K562 (cell line): ENCODE data around the gene CIAO2A. TPM values are rescaled to one million over a fixed set of nuclear protein-coding genes. Genes with fewer than 3 reads are reported as not detected.

Experiments
- ADNP ChIP-seq: fragments of 200-800 bp; sonication (Bioruptor generic); IDR thresholded peaks from 2 replicates; pipeline ENCODE4 v1.6.1; 2016; ENCODE audit warnings: missing genetic modification characterization, missing compliant biosample characterization
- BCL6 ChIP-seq: fragments of 250-450 bp; sonication (Bioruptor Pico); IDR thresholded peaks from 2 replicates; pipeline ENCODE4 v1.4.0; 2020
- CCNT2 ChIP-seq: IDR thresholded peaks from 2 replicates; pipeline ENCODE4 v1.6.1; 2011; ENCODE audit warnings: borderline replicate concordance, low read depth, mild to moderate bottlenecking, moderate library complexity, mixed read lengths, low read length; ENCODE audit not compliant: insufficient read length; ENCODE audit errors: extremely low read depth
- CHD1 ChIP-seq: fragments of 200-600 bp; sonication (generic); IDR thresholded peaks from one replicate; pipeline ENCODE4 v1.6.1; 2012; ENCODE audit warnings: mild to moderate bottlenecking, moderate library complexity, low read length, inconsistent platforms
- ESRRA ChIP-seq: fragments of 450-650 bp; IDR thresholded peaks from 2 replicates; pipeline ENCODE4 v1.6.1; 2014; ENCODE audit warnings: low read depth, mild to moderate bottlenecking, moderate library complexity, borderline replicate concordance
- FOXJ3 ChIP-seq: sonication (generic); formaldehyde crosslinking; IDR thresholded peaks from 2 replicates; pipeline ENCODE4 v1.4.0; 2020; ENCODE audit warnings: mild to moderate bottlenecking, missing genetic modification reagents
- FOXP1 ChIP-seq: sonication (generic); formaldehyde crosslinking; IDR thresholded peaks from 2 replicates; pipeline ENCODE4 v1.8.0; 2022; ENCODE audit warnings: mild to moderate bottlenecking, missing genetic modification reagents
- FUS ChIP-seq: fragments of 200-400 bp; formaldehyde crosslinking; optimal IDR thresholded peaks from 2 replicates; pipeline ENCODE3; 2017; ENCODE audit warnings: low read depth, low read length
- GTF2A2 ChIP-seq: IDR thresholded peaks from 2 replicates; pipeline ENCODE4 v1.6.1; 2016; ENCODE audit warnings: mild to moderate bottlenecking, missing genetic modification characterization, missing compliant biosample characterization
- HDAC8 ChIP-seq: fragments of 450-650 bp; IDR thresholded peaks from 2 replicates; pipeline ENCODE4 v1.6.1; 2016; ENCODE audit warnings: mild to moderate bottlenecking, missing genetic modification characterization, moderate library complexity, missing compliant biosample characterization
- HMG20B ChIP-seq: fragments of 250-450 bp; sonication (Bioruptor Pico); IDR thresholded peaks from 2 replicates; pipeline ENCODE4 v1.5.0; 2021; ENCODE audit warnings: mild to moderate bottlenecking
- HNRNPL ChIP-seq: fragments of 200-400 bp; formaldehyde crosslinking; IDR thresholded peaks from 2 replicates; pipeline ENCODE4 v1.6.1; 2017; ENCODE audit warnings: low read depth, mild to moderate bottlenecking, low read length
- KAT8 ChIP-seq: fragments of 450-650 bp; IDR thresholded peaks from 2 replicates; pipeline ENCODE4 v1.6.1; 2016; ENCODE audit warnings: low read depth, mild to moderate bottlenecking
- MXD1 ChIP-seq: fragments of 250-450 bp; sonication (Bioruptor Pico); IDR thresholded peaks from 2 replicates; pipeline ENCODE4 v1.8.0; 2021; ENCODE audit warnings: borderline replicate concordance, mild to moderate bottlenecking, moderate library complexity; ENCODE audit not compliant: poor library complexity, severe bottlenecking
- NCOA4 ChIP-seq: fragments of 450-650 bp; IDR thresholded peaks from 2 replicates; pipeline ENCODE4 v1.6.1; 2018; ENCODE audit warnings: mild to moderate bottlenecking; ENCODE audit not compliant: partially characterized antibody
- NFIC ChIP-seq: fragments of 450-650 bp; IDR thresholded peaks from 2 replicates; pipeline ENCODE4 v1.6.1; 2017; ENCODE audit warnings: mild to moderate bottlenecking, inconsistent platforms
- NFRKB ChIP-seq: fragments of 450-650 bp; IDR thresholded peaks from 2 replicates; pipeline ENCODE4 v1.6.1; 2016; ENCODE audit warnings: low read depth
- NONO ChIP-seq, 2 experiments: fragments of 200-400 bp in 1 of 2; fragments of 450-650 bp in 1 of 2; formaldehyde crosslinking in 1 of 2; IDR thresholded peaks; 2 replicates each; pipeline ENCODE4 v1.6.1; 2017; ENCODE audit warnings: low read depth in 2 of 2, mild to moderate bottlenecking in 2 of 2, moderate library complexity in 2 of 2, low read length in 1 of 2
- NR2F6 ChIP-seq: fragments of 450-650 bp; formaldehyde crosslinking; IDR thresholded peaks from 2 replicates; pipeline ENCODE4 v1.4.0; 2020; ENCODE audit warnings: mild to moderate bottlenecking
- POLR3G ChIP-seq: IDR thresholded peaks from 2 replicates; pipeline ENCODE4 v1.6.1; 2011; ENCODE audit not compliant: insufficient read length, insufficient replicate concordance; ENCODE audit errors: extremely low read depth
- SMAD4 ChIP-seq: fragments of 250-450 bp; sonication (Bioruptor Pico); conservative IDR thresholded peaks from 2 replicates; pipeline ENCODE4 v1.8.0; 2021; ENCODE audit warnings: inconsistent platforms, mild to moderate bottlenecking, moderate library complexity
- ZNF197 ChIP-seq: fragments of 200-800 bp; sonication (Bioruptor generic); IDR thresholded peaks from 2 replicates; pipeline ENCODE4 v1.6.1; 2016; ENCODE audit warnings: low read depth, missing genetic modification characterization, missing compliant biosample characterization
- ZNF23 ChIP-seq: fragments of 250-450 bp; sonication (Bioruptor Pico); IDR thresholded peaks from 2 replicates; pipeline ENCODE4 v1.4.0; 2020; ENCODE audit warnings: mild to moderate bottlenecking
- polyA plus RNA-seq, 8 experiments: library from polyadenylated mRNA; depleted of rRNA in 4 of 8; stranded (reverse) in 5 of 8; unstranded in 3 of 8; fragments of >200 nt; fragmentation: Nextera tagmentation in 2 of 8; fragmentation: Illumina TruSeq in 1 of 8; extraction: Ambion mirVana in 2 of 8; extraction: Trizol in 1 of 8; gene quantifications; 2 replicates each; pipeline versions ENCODE4 v1.2.1 to v1.2.3, GENCODE V29; 2011 to 2014; ENCODE audit warnings: inconsistent platforms in 1 of 8, missing spikeins in 1 of 8
- total RNA-seq, 7 experiments: library from RNA; depleted of rRNA in 6 of 7; stranded (reverse); fragments of >200 nt in 6 of 7; fragmentation: Illumina TruSeq in 2 of 7; extraction: Trizol in 2 of 7; gene quantifications; 2 replicates each; pipeline versions ENCODE4 v1.2.1 to v1.2.3, GENCODE V29; 2011 to 2021; ENCODE audit warnings: low replicate concordance in 1 of 7
- TF ChIP-seq, protein P1 (sequence below): sonication (generic); formaldehyde crosslinking; IDR thresholded peaks from 2 replicates; pipeline ENCODE4 v1.8.1; 2022; ENCODE audit warnings: missing genetic modification reagents
- TF ChIP-seq, protein P2 (sequence below): IDR thresholded peaks from 2 replicates; pipeline ENCODE4 v1.6.1; 2011; ENCODE audit warnings: borderline replicate concordance, low read depth, mild to moderate bottlenecking, moderate library complexity, low read length; ENCODE audit not compliant: insufficient read depth, poor library complexity, severe bottlenecking

The CIAO2A gene
- total and polyA plus RNA-seq, 9 of the 15 experiments (the other 6 are each of a cell fraction or from before 2014, with no cell fraction given): 161 to 429 (median 313) TPM

GRCh38 chr15:64046421-64047153 is 47.1 kb downstream of the CIAO2A start, which contains the start of gene DAPK2 (continued):
- no peak for TF ChIP-seq ESRRA
- TF ChIP-seq CHD1: no peak
- no peak for TF ChIP-seq GTF2A2 (tag)
- no peak for TF ChIP-seq HDAC8 (tag)
- TF ChIP-seq FOXP1 (CRISPR knock-in tag): no peak
- TF ChIP-seq MXD1 (CRISPR knock-in tag): no peak
- TF ChIP-seq NR2F6: no peak
- no peak for TF ChIP-seq POLR3G
- TF ChIP-seq NFIC: no peak
- TF ChIP-seq, protein P1, sequence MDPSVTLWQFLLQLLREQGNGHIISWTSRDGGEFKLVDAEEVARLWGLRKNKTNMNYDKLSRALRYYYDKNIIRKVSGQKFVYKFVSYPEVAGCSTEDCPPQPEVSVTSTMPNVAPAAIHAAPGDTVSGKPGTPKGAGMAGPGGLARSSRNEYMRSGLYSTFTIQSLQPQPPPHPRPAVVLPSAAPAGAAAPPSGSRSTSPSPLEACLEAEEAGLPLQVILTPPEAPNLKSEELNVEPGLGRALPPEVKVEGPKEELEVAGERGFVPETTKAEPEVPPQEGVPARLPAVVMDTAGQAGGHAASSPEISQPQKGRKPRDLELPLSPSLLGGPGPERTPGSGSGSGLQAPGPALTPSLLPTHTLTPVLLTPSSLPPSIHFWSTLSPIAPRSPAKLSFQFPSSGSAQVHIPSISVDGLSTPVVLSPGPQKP: no peak
- TF ChIP-seq ADNP (tag): no peak
- TF ChIP-seq NCOA4: no peak
- 0 out of 2 replicates have a peak, but pooled peaks have one; percentile 29 for TF ChIP-seq HNRNPL
- TF ChIP-seq SMAD4 (CRISPR knock-in tag): peak; percentile 89
- peak in 1 of 2 experiments; percentile 64; a peak in 1 of 4 replicates for TF ChIP-seq NONO (IDR thresholded peaks at IDR 0.05; ENCODE audit: low read depth in 2 of 2, low read length in 1 of 2)
- no peak for TF ChIP-seq FOXJ3 (CRISPR knock-in tag)
- no peak for TF ChIP-seq ZNF197 (CRISPR knock-in tag)
- no peak for TF ChIP-seq NFRKB
- TF ChIP-seq ZNF23 (CRISPR knock-in tag): no peak
- no peak for TF ChIP-seq FUS
- TF ChIP-seq, protein P2, sequence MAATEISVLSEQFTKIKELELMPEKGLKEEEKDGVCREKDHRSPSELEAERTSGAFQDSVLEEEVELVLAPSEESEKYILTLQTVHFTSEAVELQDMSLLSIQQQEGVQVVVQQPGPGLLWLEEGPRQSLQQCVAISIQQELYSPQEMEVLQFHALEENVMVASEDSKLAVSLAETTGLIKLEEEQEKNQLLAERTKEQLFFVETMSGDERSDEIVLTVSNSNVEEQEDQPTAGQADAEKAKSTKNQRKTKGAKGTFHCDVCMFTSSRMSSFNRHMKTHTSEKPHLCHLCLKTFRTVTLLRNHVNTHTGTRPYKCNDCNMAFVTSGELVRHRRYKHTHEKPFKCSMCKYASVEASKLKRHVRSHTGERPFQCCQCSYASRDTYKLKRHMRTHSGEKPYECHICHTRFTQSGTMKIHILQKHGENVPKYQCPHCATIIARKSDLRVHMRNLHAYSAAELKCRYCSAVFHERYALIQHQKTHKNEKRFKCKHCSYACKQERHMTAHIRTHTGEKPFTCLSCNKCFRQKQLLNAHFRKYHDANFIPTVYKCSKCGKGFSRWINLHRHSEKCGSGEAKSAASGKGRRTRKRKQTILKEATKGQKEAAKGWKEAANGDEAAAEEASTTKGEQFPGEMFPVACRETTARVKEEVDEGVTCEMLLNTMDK: peak; percentile 94
- TF ChIP-seq HMG20B (CRISPR knock-in tag): no peak
- TF ChIP-seq BCL6 (CRISPR knock-in tag): no peak
- peak; percentile 55 for TF ChIP-seq CCNT2
- no peak for TF ChIP-seq KAT8
